ENCODE results near the gene MACROH2A1. TPM values are rescaled to one million over a fixed set of nuclear protein-coding genes. Genes with fewer than 3 reads are reported as not detected.

MACROH2A1 gene
- total RNA-seq, 1 donor from 2014 or later: 215 TPM

DNA sequence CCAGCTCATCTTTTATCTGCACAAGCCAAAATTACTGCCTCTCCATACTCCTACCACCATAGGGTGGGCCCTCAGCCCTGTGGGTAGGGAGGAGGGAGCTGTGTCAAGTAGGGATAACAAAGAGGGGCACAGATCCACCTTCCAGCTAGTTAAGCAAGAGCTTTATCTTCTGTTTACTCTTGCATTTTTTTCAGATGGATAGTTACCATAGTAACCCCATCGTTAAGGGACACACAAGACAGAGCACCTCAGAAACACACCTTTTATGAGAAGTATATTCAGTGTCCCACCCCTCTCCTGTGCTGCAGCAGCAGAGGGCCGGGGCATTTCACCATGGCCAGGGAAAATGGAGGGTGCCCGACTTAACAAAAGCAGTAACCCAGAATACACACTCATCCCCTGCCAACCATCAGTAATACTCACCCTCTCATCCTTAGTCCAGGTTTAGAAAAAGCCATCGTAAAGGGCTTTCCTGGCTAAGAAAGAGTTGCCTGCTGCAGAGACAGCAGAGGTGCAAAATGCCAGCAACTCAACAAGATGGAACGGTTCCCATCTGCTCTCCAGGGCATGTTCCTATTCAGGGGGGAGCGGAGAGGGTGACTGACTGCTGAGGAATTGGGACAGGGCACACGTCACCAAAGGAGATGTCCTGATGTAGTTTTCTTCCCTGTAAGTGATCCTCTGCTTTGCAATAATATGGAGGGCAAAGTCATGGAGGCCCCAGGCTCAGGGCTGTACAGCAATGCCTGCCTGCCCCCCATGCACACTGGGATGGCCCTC, 25.1 kb downstream of the MACROH2A1 start:
- Mint-ChIP-seq H3K9me3 (ENCODE audit: unreplicated experiment) (peaks cover 2% of the 10 kb centered on the region), H3K4me3 (ENCODE audit: unreplicated experiment) (no peak overlapping the region), H3K27me3 (ENCODE audit: unreplicated experiment) (peaks cover 1% of the 10 kb centered on the region), H3K27ac (ENCODE audit: unreplicated experiment) (no peak overlapping the region), H3K36me3 (ENCODE audit: unreplicated experiment) (no peaks in the 10 kb centered on the region), H3K4me1 (ENCODE audit: low read depth, unreplicated experiment) (peaks cover 3% of the 10 kb centered on the region)
- DNase-seq: no peak
- TF ChIP-seq, protein P1, sequence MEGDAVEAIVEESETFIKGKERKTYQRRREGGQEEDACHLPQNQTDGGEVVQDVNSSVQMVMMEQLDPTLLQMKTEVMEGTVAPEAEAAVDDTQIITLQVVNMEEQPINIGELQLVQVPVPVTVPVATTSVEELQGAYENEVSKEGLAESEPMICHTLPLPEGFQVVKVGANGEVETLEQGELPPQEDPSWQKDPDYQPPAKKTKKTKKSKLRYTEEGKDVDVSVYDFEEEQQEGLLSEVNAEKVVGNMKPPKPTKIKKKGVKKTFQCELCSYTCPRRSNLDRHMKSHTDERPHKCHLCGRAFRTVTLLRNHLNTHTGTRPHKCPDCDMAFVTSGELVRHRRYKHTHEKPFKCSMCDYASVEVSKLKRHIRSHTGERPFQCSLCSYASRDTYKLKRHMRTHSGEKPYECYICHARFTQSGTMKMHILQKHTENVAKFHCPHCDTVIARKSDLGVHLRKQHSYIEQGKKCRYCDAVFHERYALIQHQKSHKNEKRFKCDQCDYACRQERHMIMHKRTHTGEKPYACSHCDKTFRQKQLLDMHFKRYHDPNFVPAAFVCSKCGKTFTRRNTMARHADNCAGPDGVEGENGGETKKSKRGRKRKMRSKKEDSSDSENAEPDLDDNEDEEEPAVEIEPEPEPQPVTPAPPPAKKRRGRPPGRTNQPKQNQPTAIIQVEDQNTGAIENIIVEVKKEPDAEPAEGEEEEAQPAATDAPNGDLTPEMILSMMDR (IDR thresholded peaks at IDR 0.05; ENCODE audit: partially characterized antibody, unreplicated experiment): no peak

DNA sequence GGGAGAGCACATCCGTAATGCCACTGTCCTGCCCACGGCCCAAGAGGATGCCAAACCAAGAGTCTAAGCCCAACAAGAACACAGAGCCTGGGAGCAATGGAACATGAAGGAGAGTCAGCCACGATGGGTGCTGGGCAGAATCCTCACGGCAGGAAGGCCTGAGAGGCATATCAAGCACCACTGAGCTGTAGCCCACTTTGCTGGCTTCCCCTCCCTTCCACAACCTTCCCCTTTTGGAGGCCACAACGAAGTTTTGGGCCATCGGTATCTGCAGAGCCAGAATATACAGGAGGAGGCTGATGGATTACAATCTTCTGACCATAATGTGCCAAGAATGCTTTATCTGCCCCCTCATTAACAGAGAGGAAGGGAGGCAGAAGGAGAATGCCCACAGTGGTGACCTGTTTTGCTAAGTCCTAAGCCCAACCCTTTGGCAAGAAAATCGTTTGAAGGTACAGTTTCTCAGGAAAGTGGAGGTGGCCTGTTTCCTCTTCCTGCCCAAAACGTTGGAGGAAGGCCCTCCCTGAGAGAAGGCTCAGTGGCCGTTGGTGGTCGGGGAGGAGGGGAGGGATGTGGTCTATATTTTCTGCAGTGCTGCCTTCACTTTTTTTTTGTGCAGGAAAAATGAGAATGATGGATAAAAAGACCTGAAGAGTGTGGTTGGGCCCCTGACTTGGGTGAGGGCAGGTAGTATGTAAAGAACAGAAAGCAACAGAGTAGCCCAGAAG, 26.2 kb downstream of the MACROH2A1 start:
- peaks cover 3% of the 10 kb centered on the region for H3K4me1 Mint-ChIP-seq (ENCODE audit: low read depth, unreplicated experiment)
- no peak overlapping the region for H3K27ac Mint-ChIP-seq (ENCODE audit: unreplicated experiment)
- peaks cover 2% of the 10 kb centered on the region for H3K9me3 Mint-ChIP-seq (ENCODE audit: unreplicated experiment)
- TF ChIP-seq, protein P1 (IDR thresholded peaks at IDR 0.05; ENCODE audit: partially characterized antibody, unreplicated experiment): no peak
- no peak for DNase-seq
- no peak overlapping the region for H3K4me3 Mint-ChIP-seq (ENCODE audit: unreplicated experiment)
- H3K27me3 Mint-ChIP-seq (ENCODE audit: unreplicated experiment): peaks cover 1% of the 10 kb centered on the region
- no peaks in the 10 kb centered on the region for H3K36me3 Mint-ChIP-seq (ENCODE audit: unreplicated experiment)

DNA sequence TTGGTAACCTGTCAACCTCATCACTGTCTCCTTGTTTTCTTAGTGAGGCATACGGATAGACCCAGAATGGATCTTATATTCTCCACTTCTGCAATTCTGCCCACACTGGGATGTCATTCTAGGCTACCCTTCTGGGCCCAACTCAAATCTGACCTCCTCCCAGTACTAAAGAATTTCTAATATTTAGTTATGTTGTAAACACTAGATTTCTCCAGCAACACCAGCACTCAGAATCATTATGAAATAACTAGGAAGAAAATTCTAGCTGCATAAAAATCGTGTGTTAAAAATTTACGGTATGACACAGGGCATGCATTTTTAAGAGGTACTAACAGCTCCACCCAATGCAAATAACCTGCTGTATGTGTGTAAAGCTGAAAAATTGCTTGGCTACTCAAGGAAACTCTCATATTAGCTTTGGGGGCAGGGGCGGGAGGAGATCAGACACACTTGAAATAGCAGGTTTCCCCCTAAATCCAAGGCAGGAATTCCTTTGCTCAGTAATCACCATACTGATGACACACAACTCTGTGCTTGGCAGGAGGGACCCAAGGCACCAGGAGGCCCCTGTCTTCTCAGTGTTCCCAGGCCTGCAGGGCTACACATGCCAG, 27.3 kb downstream of the MACROH2A1 start:
- Mint-ChIP-seq H3K4me3 (ENCODE audit: unreplicated experiment) (no peak overlapping the region), H3K27ac (ENCODE audit: unreplicated experiment) (no peak overlapping the region), H3K27me3 (ENCODE audit: unreplicated experiment) (peaks cover 1% of the 10 kb centered on the region), H3K9me3 (ENCODE audit: unreplicated experiment) (peaks cover 2% of the 10 kb centered on the region), H3K36me3 (ENCODE audit: unreplicated experiment) (no peaks in the 10 kb centered on the region), H3K4me1 (ENCODE audit: low read depth, unreplicated experiment) (peaks cover 3% of the 10 kb centered on the region)
- DNase-seq: no peak
- TF ChIP-seq, protein P1 (IDR thresholded peaks at IDR 0.05; ENCODE audit: partially characterized antibody, unreplicated experiment): no peak

DNA sequence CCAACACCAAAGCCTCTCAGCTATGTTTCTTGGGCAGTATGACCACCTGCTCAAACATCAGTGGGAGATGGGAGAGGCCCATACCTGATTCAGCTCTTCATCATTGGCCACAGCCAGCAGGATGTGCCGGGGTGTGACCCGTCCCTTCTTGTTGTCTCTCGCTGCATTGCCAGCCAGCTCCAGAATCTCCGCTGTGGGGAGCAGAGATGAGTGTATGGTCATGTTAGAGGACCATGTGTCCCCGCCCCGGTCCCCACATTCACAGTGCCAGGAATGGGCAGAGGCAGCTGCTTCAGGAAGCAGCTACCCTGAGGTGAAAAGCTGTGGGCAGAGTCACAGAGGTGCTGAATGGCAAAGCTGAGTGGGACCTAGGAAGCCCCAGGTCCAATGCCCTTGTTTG, 29.1 kb downstream of the MACROH2A1 start:
- TF ChIP-seq, protein P1 (IDR thresholded peaks at IDR 0.05; ENCODE audit: partially characterized antibody, unreplicated experiment): no peak
- no peaks in the 10 kb centered on the region for H3K36me3 Mint-ChIP-seq (ENCODE audit: unreplicated experiment)
- no peak overlapping the region for H3K27ac Mint-ChIP-seq (ENCODE audit: unreplicated experiment)
- H3K27me3 Mint-ChIP-seq (ENCODE audit: unreplicated experiment): peaks cover 1% of the 10 kb centered on the region
- no peaks in the 10 kb centered on the region for H3K4me1 Mint-ChIP-seq (ENCODE audit: low read depth, unreplicated experiment)
- H3K9me3 Mint-ChIP-seq (ENCODE audit: unreplicated experiment): no peaks in the 10 kb centered on the region
- no peak overlapping the region for H3K4me3 Mint-ChIP-seq (ENCODE audit: unreplicated experiment)
- DNase-seq: no peak

All from glutamatergic neuron (in vitro differentiated cells).